ENCODE measurements around the gene ABCA2. TPM values are rescaled to one million over a fixed set of nuclear protein-coding genes. Genes with fewer than 3 reads are reported as not detected.

The ABCA2 gene
- total RNA-seq, 1 experiment from 2014 or later, result 22.4 TPM

DNA sequence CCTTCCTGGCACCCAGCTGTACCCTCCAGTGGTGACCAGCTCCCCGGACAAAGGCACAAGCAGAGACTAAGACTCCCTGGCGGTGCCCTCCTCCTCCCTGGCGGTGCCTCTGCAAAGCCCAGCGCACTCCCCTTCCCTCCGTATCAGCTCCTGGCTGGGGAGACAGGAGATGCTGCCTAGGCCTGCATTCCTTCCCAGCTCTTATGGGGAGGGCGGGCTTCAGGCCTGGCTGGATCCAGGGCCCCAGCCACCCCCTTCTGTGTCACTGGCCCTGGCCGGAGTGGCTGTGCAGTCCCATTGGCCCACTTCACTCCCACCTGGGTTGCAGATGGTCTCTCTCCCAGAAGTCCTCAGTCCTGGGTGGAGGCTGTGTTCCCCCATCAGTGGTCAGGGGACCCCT lies 69.6 kb downstream of the ABCA2 start:
- 0 out of 4 replicates have a peak, but pooled peaks cover 0 to 2% of the 10 kb centered on the region in 2 experiments for H3K4me1 Mint-ChIP-seq
- H2AFZ ChIP-seq (ENCODE audit: low read length), result no peak overlapping the region
- H3K4me1 ChIP-seq (ENCODE audit: insufficient read depth, low read length), result no peaks in the 10 kb centered on the region
- no peaks in the 10 kb centered on the region for H3K27me3 ChIP-seq (ENCODE audit: insufficient read depth, low read length)
- no peak overlapping the region for H3T11ph ChIP-seq (ENCODE audit: low read length)
- no CpG with 5 or more reads among the region's 7 CpGs for WGBS (ENCODE audit: extremely low coverage, insufficient read length, low lambda C conversion rate)
- no peaks in the 10 kb centered on the region for H3K79me1 ChIP-seq (ENCODE audit: insufficient read depth, low read depth, low read length, poor library complexity, severe bottlenecking)
- peaks cover 6% of the 10 kb centered on the region in 2 experiments; a peak in 4 of 5 replicates for H3K9me3 Mint-ChIP-seq
- no peak overlapping the region for H2BK20ac ChIP-seq (ENCODE audit: low read depth, low read length, poor library complexity, severe bottlenecking)
- H4K20me1 ChIP-seq (ENCODE audit: control insufficient read depth, insufficient read depth, insufficient read length), result peaks cover 2% of the 10 kb centered on the region
- H3K4me2 ChIP-seq (ENCODE audit: insufficient read depth, insufficient read length, low read length), result no peak overlapping the region
- H3K4ac ChIP-seq (ENCODE audit: low read depth, low read length), result no peak overlapping the region
- no peak overlapping the region for H3K56ac ChIP-seq (ENCODE audit: insufficient read length, low read depth, low read length)
- no peak overlapping the region for H3K27ac ChIP-seq (ENCODE audit: insufficient read length, low read depth, low read length)
- no peaks in the 10 kb centered on the region for H3K23me2 ChIP-seq (ENCODE audit: insufficient read length, low read depth, low read length, poor library complexity, severe bottlenecking)
- no peak for DNase-seq
- H2BK12ac ChIP-seq (ENCODE audit: insufficient read length, low read depth, low read length), result no peak overlapping the region
- no peak overlapping the region for H2BK15ac ChIP-seq (ENCODE audit: low read depth, low read length)
- H4K5ac ChIP-seq (ENCODE audit: insufficient read length, low read depth, low read length), result no peak overlapping the region
- H2BK120ac ChIP-seq (ENCODE audit: low read depth, low read length, poor library complexity, severe bottlenecking), result no peak overlapping the region
- peaks cover 8% of the 10 kb centered on the region for H3K27me3 Mint-ChIP-seq (ENCODE audit: low read depth)
- H3K14ac ChIP-seq (ENCODE audit: insufficient read depth, low read length), result no peak overlapping the region
- no peak overlapping the region for H3K23ac ChIP-seq (ENCODE audit: insufficient read length, low read depth, low read length)
- H3K4me3 Mint-ChIP-seq, result no peak overlapping the region
- H3K18ac ChIP-seq (ENCODE audit: insufficient read length, low read depth, low read length), result no peak overlapping the region
- no peak overlapping the region for H2BK5ac ChIP-seq (ENCODE audit: insufficient read length, low read length)
- no peaks in the 10 kb centered on the region for H3K9me3 ChIP-seq (ENCODE audit: control insufficient read depth, low read depth, low read length)
- H3K9ac ChIP-seq (ENCODE audit: extremely low read depth, insufficient read length, low read length), result no peak overlapping the region
- H4K91ac ChIP-seq (ENCODE audit: insufficient read length, low read depth, low read length), result no peak overlapping the region
- H3K27ac Mint-ChIP-seq, result no peak overlapping the region
- H3K36me3 Mint-ChIP-seq (ENCODE audit: insufficient read depth in 1 of 3, low read depth in 3 of 3), result no peaks in the 10 kb centered on the region; a peak in 1 of 7 replicates
- no peak overlapping the region for H4K8ac ChIP-seq (replicated peaks; ENCODE audit: insufficient read length, low read depth, low read length)
- TF ChIP-seq CTCF (conservative IDR thresholded peaks at IDR 0.05), result no peak
- no peak overlapping the region for H2AK5ac ChIP-seq (ENCODE audit: insufficient read length, low read length)
- no peaks in the 10 kb centered on the region for H3K79me2 ChIP-seq (ENCODE audit: insufficient read depth, low read length)

Measured in H9 (cell line).